KG1 (cell line): ENCODE results near the gene SSR1.
"Not testable (repeated sequence)": the region's sequence is repeated elsewhere in the genome, so short reads cannot be mapped to it uniquely, and the experiment has no call there.

Source experiments
- DNase-seq: peaks from one replicate; lab custom pipeline; 2025; lab: John Stamatoyannopoulos, UW

Gene SSR1

DNA sequence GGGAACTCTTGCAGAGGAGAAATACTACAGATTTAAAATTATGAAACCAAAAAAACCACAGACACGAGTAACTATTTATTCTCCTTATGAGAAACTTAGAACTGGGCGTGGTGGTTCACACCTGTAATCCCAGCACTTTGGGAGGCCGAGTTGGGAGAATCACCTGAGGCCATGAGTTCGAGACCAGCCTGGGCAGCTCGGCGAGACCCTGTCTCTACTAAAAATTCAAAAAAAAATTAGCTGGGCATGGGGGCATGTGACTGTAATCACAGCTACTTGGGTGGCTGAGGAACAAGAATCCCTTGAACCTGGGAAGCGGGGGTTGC lies 36.8 kb downstream of the SSR1 start:
- DNase-seq = no peak

GRCh38 chr6:7274525-7274924 lies 38.5 kb downstream of the SSR1 start:
- not testable (repeated sequence) for DNase-seq

GRCh38 chr6:7273709-7274108 lies 39.3 kb downstream of the SSR1 start:
- DNase-seq = no peak

GRCh38 chr6:7271205-7271534 lies 41.8 kb downstream of the SSR1 start:
- DNase-seq = no peak

GRCh38 chr6:7270320-7271204 lies 42.4 kb downstream of the SSR1 start:
- DNase-seq = no peak

DNA sequence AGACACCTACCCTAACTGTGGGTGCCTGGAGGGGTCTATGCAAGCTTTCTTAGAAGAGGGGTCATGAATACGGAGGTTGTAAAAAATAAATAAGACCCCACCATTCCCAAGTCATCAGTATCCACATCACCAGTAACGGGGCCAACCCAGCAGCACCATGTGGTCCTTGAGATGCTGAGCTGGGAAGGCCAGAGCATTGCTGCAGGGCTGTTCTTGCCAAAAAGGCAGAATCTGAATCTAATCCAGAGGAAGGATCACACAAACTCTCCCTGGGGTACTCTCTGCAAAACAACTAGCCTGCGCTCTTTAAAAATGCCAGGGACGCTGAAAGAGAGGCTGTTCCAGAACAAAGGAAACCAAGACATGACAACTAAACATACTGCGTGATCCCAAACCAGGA lies 43.2 kb downstream of the SSR1 start:
- DNase-seq = no peak

GRCh38 chr6:7268816-7269555 lies 44.0 kb downstream of the SSR1 start:
- no peak for DNase-seq

DNA sequence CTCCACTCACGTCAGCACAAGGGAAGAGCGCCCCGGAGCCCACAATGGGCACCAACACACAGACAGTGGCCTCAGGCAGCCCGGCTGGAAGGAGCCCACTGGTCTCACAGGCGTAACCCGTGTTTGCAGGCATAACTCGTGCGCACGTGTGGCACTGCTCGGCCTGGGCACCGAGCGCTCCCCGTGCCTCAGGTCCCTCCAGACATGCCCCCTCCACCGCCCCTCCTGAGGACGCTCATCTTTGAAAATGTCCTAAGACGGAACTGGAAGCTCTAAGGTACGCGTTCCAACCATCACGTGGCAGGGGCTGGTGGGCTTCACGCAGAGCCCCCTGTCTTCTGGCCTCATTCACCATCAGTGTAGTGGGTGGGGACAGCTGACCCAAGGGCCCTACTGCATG lies 44.6 kb downstream of the SSR1 start:
- DNase-seq = no peak

DNA sequence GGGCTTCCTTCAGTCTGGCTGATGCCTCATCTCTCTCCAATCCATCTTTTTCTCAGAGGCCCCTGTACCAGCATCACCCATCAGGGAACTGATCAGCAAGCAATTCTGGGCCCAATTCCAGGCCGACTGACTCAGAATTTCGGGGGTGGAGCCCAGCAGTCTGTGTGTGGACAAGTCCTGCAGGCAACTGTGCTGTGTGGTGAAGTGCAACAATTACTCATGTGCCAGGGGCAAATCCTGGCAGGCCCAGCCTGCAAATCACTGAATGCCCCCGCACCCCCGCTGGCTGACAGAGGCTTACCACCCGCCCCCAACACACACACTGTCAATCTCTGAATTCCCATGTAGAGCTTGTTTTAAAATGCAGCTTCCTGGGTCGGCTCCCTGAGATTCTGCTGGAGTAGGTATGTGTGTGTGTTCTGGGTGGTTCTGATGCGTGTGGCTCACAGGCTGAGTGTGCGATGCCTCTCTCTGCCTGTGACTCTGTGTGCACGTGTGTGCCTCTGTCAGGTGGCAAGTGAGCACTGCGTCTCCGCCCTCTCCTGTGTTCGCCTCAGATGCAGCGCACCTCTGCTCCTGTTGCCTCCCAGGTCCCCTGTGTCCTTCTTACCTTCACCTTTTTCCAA lies 45.4 kb downstream of the SSR1 start:
- DNase-seq = no peak

DNA sequence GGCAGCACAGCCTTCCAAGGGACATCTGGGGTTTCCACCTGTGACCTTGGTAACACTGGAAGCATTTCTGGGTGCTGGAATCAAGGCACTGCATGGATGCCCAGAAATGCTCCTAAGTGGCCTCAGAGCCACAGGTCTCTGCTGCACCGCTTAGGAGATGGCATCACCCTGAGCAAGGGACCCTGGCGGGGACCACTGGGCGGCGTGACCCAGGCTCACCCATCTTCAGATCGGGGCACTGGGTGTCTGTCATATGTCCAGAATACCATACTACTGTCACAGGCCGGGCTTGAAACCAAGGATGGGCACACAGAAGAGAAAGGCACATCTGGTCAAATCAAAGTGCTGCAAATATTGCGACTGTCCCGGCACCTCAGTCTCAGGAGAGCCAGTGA lies 45.9 kb downstream of the SSR1 start:
- no peak for DNase-seq

- not testable (repeated sequence) for DNase-seq
These were observed 47.6 kb downstream of the SSR1 start for GRCh38 chr6:7265385-7265726.

GRCh38 chr6:7264686-7265384 lies 48.2 kb downstream of the SSR1 start:
- no peak for DNase-seq

DNA sequence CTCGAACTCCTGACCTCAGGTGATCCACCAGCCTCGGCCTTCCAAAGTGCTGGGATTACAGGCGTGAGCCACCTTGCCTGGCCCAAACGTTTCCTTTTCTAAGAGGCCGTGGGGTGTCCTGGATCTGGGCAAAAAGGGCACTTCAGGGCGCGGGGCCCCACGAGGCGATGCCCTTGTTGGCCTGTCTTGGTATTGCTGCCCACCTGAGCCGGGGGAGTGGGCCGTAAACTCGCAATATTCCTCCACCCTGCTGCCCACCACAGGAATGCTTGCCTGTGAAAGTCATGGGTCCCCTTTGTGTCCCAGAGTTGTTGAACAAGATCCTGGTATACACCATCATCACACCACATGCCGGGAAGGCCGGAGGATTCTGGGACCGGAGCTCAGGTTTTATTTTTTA lies 49.0 kb downstream of the SSR1 start:
- no peak for DNase-seq

- DNase-seq = not testable (repeated sequence)
These were observed 49.5 kb downstream of the SSR1 start for GRCh38 chr6:7263519-7263805.

DNA sequence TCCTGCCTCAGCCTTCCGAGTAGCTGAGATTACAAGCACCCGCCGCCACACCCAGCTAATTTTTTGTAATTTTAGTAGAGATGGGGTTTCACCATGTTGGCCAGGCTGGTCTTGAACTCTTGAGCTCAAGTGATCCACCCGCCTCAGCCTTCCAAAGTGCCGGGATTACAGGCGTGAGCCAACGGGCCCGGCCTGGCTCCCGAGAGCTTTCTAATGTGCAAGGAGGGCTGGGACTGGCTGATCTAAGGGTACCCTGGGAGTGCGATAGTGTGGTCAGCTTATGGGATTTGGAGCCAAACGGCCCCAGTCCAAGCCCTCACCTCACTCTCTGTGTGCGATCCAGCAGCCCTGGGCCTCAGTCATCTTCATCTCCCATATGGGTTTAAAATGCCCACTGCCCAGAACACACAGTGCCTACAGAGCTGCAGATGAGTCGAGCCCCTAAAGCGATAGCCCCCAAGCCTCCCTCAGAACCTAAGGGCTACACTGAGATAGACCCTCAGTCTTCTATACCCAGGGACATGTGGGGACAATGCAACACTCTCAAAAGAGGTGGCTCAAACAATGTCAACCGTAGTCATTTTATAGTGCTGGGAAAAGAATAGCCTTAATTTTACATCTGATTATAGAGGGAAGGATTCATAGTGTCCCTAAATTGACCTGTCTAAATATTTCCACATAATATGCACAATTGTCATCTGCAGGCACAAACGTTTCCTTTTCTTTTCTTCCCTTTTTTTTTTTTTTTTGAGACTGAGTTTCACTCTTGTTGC lies 50.1 kb downstream of the SSR1 start:
- no peak for DNase-seq

DNA sequence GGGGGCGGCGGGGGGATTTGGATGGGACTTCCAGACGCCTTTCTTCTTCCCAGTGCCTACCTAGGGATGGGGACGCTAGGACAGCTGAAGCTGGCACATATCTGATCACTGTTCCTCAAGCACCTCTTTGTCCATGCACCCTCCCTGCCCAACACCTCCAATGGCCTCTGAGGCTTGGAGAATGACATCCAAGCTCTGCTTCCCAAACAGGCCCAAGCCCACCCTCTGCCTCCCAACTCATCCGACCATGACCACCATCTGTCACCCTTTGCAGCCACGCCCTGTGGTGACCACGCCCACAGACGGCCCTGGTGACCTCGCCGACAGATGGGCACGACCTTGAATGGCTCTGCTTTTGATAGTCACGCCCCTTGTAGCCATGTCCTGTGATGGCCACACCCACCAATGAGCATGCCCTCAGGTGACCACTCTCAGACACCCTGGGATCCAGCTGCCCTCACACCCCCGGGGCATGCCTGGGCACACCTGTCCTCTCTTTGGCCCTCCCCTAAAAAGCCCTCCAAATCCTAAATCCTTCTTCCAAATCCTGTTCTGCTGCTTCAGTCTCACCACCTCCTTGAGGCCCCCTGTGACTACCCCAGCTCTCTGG lies 51.0 kb downstream of the SSR1 start:
- DNase-seq = no peak

DNA sequence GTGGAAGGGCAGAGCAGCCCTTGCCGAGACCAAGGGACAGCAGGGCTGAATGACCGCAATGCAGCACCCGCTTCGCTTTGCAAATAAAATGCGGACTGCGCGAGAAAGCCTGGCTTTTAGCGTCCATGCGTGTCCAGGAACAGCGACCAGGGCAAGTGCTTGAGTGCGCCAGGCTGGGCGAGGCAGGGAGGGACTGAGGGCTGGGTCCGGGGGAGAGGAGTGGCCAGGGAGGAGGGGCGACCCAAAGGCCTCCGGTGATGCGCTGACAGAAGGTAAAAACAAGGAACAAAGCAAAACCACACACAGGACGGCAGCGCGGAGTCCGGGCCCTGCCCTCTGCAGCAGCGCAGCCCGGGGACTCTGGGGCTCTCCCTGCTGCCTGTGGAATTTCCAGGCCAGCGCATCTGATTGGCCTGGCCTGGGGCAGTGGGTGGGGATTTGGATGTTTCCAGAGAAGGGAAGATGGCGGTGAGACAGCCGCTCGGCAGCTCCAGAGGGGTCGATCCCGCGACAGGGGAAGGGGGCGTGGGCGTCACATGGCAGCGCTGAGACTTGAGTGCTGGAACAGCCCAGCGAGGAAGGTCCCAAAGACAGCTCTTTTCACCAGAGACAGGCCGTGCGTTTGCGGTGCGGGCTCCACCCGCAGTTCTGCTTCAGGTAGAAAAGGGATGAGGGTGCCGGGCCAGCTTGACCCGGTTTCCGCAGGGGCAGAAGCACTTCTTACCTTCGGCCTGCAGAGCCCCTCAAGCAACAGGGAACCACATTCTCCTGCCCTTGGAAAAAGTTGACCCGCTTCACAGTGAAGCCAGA lies 51.8 kb downstream of the SSR1 start:
- no peak for DNase-seq

DNA sequence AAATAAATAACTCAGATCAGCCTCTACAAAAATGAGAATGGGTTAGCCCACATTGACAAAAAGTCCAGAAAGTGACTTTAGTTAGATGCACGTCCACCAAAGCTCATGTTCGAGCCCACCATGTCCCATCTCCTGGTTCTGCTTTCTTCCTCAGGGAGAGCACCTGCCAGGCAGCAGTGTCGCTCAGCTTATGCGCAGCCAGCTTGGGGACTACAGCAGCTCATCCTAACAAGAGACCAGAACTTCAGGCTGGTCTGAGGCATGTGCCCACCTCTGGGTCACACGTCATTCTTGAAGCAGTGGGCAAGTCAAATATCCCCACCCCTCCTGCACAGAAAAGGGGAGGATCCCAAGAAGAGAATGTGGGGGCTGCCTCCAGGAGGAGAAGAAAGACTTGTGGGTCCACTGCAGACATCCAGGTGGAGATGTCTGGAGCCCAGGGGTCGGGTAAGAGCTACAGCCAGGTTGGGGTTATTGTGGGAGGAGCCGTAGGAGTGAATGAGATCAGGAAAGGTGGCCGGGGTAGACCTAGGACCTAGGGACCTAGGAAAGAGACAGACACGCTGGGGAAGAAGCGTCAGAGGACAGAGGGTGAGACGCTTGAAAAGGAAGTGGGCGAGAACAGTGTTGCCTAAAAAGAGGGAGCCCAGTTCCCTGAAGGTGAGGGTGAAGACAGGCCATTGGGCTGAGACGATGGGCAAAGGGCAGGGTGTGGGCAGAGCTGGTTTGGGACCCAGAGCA lies 52.5 kb downstream of the SSR1 start:
- no peak for DNase-seq

- DNase-seq = no peak
These were observed 54.7 kb downstream of the SSR1 start for GRCh38 chr6:7258231-7258763.
